ENCODE data around the gene SEMA5B.

SEMA5B gene

DNA sequence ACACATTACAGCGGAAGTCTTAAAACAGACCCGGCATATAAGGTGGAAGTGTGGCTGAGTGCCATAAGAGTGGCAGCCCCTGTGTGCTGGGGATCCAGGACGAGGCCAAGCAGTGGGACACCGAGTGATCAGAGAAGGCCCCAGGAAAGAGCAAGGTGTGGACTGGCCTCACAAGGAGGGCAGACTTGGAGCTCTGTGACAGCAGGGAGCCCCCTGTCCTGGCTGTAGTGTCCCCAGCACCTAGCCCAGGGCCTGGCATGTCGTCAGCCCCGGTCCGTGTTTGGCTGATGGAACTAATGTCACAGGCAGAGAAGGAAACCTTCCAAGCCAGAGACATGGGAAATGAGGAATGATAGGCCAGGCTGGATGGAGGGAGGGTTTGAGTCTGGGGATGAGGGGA lies 44.0 kb upstream of the SEMA5B start:
- H3K4me3 ChIP-seq (ENCODE audit: low read length), result no peak overlapping the region
- DNase-seq (ENCODE audit: low read depth), result no peak
- TF ChIP-seq, protein P1, sequence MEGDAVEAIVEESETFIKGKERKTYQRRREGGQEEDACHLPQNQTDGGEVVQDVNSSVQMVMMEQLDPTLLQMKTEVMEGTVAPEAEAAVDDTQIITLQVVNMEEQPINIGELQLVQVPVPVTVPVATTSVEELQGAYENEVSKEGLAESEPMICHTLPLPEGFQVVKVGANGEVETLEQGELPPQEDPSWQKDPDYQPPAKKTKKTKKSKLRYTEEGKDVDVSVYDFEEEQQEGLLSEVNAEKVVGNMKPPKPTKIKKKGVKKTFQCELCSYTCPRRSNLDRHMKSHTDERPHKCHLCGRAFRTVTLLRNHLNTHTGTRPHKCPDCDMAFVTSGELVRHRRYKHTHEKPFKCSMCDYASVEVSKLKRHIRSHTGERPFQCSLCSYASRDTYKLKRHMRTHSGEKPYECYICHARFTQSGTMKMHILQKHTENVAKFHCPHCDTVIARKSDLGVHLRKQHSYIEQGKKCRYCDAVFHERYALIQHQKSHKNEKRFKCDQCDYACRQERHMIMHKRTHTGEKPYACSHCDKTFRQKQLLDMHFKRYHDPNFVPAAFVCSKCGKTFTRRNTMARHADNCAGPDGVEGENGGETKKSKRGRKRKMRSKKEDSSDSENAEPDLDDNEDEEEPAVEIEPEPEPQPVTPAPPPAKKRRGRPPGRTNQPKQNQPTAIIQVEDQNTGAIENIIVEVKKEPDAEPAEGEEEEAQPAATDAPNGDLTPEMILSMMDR (conservative IDR thresholded peaks at IDR 0.05; ENCODE audit: low read depth, low read length), result no peak

DNA sequence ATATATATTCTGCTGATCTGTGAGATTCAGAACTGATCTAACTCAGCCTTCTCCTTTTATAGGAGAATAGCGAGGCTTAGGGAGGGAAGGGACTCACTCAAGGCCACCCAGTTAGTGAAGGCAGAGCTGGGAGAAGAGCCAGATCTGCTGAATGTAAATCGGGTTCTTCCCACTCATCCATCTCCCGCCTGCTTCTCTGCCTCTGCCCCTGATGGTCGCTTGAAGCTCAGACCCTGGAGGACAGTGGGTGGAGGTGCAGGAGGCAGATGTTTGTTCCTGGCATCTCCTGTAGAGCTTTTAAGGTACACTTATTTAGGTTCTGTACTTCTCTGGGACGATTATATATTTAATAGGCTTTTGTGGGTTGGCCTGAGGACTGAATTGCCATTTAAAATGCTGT lies 43.6 kb upstream of the SEMA5B start:
- no peak for DNase-seq (ENCODE audit: low read depth)
- TF ChIP-seq, protein P1 (conservative IDR thresholded peaks at IDR 0.05; ENCODE audit: low read depth, low read length), result peak; percentile 25
- no peak overlapping the region for H3K4me3 ChIP-seq (ENCODE audit: low read length)

DNA sequence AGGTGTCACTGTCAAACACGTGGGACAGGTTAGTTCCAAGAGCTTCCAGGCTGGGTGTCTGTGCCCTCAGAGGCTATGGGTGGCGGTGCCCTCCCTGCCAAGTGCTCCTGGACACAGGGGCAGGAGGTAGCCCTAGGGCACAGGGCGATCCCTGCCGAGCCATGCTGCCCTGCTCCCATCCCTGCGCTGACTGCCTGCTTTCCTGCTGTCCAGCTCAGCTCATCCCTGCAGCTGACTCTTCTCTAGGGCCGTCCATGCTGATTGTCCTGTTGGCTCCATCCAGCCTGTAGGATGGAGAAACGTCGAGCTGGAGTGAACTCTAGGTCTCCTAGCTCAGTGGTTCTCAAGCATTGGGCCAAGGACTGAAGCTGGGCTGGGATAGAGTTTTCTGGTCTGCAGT lies 42.9 kb upstream of the SEMA5B start:
- no peak overlapping the region for H3K4me3 ChIP-seq (ENCODE audit: low read length)
- TF ChIP-seq, protein P1 (conservative IDR thresholded peaks at IDR 0.05; ENCODE audit: low read depth, low read length), result no peak
- DNase-seq (ENCODE audit: low read depth), result no peak

DNA sequence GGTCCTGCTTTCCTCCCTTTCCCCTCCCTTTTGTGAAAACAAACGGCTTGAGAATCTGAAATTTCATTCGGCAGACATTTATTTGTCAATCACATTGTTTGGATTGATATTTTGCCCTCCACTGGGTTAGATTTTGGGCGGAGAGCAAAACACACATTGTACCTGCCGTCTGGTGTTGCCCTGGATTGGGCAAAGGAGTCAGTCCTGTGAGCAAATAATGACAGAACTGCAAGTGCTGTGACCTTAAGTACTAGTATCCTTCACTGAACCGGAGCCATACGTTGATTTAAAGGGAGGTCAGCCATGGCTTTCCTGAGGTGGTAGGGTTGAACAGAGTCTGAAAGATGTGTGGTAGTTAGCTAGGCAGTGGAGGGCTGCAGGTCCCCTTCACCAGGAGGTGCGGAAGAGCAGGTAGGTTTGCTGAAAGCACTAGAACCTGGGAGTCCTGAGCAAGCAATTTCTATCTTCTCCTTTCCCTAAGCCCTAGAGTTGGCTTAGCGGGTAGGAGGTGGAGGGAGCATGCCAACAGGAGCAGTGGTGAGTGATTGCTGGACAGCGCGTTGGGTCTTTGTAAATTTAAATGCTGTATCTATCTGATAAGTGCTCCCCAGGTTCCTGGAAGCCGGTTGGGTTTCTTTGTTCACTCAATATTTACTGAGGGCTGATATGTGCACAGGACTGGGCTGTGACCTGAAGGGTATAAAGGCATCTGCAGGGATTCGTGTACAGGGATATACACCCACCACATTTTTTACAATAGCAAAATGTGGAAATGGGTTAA lies 41.2 kb upstream of the SEMA5B start:
- DNase-seq (ENCODE audit: low read depth), result no peak
- no peak overlapping the region for H3K4me3 ChIP-seq (ENCODE audit: low read length)
- TF ChIP-seq, protein P1 (conservative IDR thresholded peaks at IDR 0.05; ENCODE audit: low read depth, low read length), result no peak

DNA sequence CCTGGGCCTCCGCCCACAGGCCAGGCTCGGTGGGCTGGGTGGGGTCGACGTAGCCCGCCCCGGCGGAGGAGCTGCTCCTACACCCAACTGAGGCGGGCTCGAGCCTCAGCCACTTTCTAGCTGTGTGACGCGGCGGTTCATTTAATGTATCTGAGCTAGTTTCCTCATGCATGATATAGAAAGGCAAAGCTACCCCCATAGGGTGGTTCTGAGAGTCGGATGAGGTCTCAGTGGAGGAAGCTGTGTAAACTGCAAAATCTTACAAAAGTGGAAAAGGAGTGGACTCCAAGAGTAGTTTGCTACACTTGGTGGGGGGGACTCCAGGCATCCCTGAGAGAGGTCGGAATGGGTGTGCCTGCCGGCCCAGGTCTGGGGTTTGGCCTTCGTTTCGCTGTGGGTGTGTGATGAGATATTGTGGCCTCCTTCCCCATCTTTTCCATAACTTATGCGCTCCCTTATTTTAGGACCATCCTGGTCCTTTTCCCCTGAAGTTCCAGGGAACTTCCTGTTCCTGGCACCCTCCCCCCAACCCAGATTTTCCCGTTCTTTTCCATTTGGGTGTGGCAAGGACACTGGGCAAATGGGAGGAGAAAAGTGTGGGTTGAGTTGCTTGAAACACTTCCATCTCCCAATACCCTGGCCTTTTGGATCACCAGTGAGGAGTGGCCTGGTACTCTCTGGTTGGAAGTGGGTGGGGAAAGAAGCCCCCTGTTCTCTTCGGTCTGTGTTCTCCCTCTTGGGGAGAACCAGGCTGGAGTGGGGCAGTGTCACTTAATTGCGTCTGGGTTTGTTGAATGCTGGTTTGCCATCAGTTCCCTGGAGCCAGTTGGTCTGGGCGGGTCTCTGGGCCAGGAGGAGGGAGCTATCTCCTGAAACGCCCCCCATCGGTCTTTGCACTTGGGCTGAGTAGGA lies 40.4 kb upstream of the SEMA5B start:
- TF ChIP-seq, protein P1 (conservative IDR thresholded peaks at IDR 0.05; ENCODE audit: low read depth, low read length), result no peak
- H3K4me3 ChIP-seq (ENCODE audit: low read length), result peak overlapping the region; percentile 82
- no peak for DNase-seq (ENCODE audit: low read depth)

DNA sequence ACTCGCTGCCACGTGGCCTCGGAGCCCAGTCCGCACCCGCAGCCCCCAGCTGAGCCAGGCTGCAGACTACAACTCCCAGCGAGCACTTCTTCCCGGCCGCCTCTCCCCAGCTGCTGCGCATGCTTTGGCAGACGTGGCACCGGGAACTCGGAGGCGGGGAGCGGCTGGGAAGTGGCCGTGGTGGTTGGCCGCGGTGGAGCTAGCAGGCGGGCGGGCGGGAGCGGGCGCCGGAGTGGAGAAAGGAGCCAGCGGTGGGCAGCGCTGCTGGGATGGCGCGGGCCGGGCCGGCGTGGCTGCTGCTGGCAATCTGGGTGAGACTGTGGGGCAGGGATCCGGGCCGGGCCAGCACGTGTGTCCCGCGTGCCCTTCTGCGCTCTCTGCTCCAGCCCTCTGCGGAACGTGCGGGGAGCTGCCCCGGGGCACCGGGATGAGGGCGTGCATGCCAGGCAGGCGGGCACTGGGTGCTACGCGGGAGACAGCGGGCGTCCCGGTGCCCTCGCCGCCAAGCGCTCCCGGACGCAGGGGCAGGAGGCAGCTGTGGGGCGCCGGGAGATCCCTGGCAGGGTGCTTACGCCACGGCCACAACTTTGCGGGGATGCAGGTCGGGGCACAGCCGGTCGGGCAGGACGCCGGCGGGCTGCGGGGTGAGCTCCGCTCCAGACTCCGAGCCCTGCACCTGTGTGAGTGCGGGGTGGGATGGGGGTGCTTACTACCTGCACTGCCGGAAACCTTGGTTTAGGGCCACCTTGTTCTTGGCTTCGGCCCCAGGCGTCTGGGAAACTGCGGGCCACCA lies 39.5 kb upstream of the SEMA5B start, which contains the start of gene PDIA5:
TSS of gene PDIA5 (plus strand) at position 130 of the 793 bp plus-strand sequence. CDS start at position 270, 140 bp downstream.
- peak; percentile 58 for DNase-seq (ENCODE audit: low read depth)
- peak within 1 kb of the TSS; percentile 82 for H3K4me3 ChIP-seq (ENCODE audit: low read length)
- TF ChIP-seq, protein P1 (conservative IDR thresholded peaks at IDR 0.05; ENCODE audit: low read depth, low read length), result no peak

Data from retinal pigment epithelial cell (primary cell).